Upper lobe of left lung (tissue), 6 donors: ENCODE measurements around the gene CYP19A1. TPM values are rescaled to one million over a fixed set of nuclear protein-coding genes. Genes with fewer than 3 reads are reported as not detected.
A peak's percentile ranks its signal among the peaks of the same experiment; 100 is the strongest.

Experiments used
- ATAC-seq, 2 donors: fragments of 200-7000 bp; cut with Tn5 transposase; one replicate each; pipeline ENCODE4 v1.9.1; 2022; ENCODE audit warnings: mild to moderate bottlenecking in 2 of 2, moderate library complexity in 2 of 2; ENCODE audit not compliant: low FRiP score in 2 of 2
- DNase-seq, 2 donors: peaks; one replicate each; pipeline ENCODE4 v3.0.0-alpha.2; 2019 to 2020
- H3K27ac ChIP-seq, 4 donors: fragments of 200-600 bp; sonication (generic); one replicate each; pipeline ENCODE4 v1.5.1; 2016 to 2019
- H3K27me3 ChIP-seq, 4 donors: fragments of 200-600 bp; sonication (generic); one replicate each; pipeline ENCODE4 v1.5.1; 2017 to 2019
- H3K36me3 ChIP-seq, 4 donors: fragments of 200-600 bp; sonication (generic); one replicate each; pipeline ENCODE4 v1.5.1; 2016 to 2019
- H3K4me1 ChIP-seq, 4 donors: fragments of 200-600 bp; sonication (generic); one replicate each; pipeline ENCODE4 v1.5.1; 2018 to 2019
- H3K4me3 ChIP-seq, 4 donors: fragments of 200-600 bp; sonication (generic); one replicate each; pipeline ENCODE4 v1.5.1; 2017 to 2019; ENCODE audit warnings: mild to moderate bottlenecking in 2 of 4, moderate library complexity in 1 of 4
- H3K9me3 ChIP-seq, 4 donors: fragments of 200-600 bp; sonication (generic); one replicate each; pipeline ENCODE4 v1.5.1; 2018 to 2019
- CTCF ChIP-seq, 6 experiments: fragments of 450-650 bp in 4 of 6; fragments of 200-600 bp in 2 of 6; sonication (generic) in 2 of 6; IDR thresholded peaks; one replicate each; pipeline ENCODE4 v1.5.1; 2016 to 2019; ENCODE audit warnings: antibody characterized with exemption in 6 of 6
- EP300 ChIP-seq, 4 donors: sonication (generic); formaldehyde crosslinking; IDR thresholded peaks; one replicate each; pipeline ENCODE4 v1.5.1; 2017; ENCODE audit warnings: antibody characterized with exemption in 4 of 4, control low read depth in 2 of 4
- POLR2A ChIP-seq, 4 donors: fragments of 450-650 bp; IDR thresholded peaks; one replicate each; pipeline ENCODE4 v1.5.1; 2016 to 2017; ENCODE audit warnings: antibody characterized with exemption in 4 of 4, mild to moderate bottlenecking in 2 of 4
- POLR2AphosphoS5 ChIP-seq, 2 donors: sonication (generic); formaldehyde crosslinking; IDR thresholded peaks; one replicate each; pipeline ENCODE4 v1.5.1; 2017; ENCODE audit warnings: antibody characterized with exemption in 2 of 2
- WGBS, 2 donors: methylation state at CpG; one replicate each; pipeline ENCODE4 v1.1.5; 2017 to 2018; 5-methylcytosine and 5-hydroxymethylcytosine counted together
- total RNA-seq, 6 donors: library from RNA; depleted of rRNA in 4 of 6; stranded (reverse); fragments of >200 nt in 4 of 6; gene quantifications; one replicate each; pipeline versions ENCODE4 v1.1.0 to v1.2.1, GENCODE V29; 2016 to 2021
- donor health status: DM: no; HTN: no; CAD: no; lungs with moderate emphysema.
- donor health status: DM: no; HTN: yes; CAD: no; lungs with severe emphysema.

CYP19A1 gene
- total RNA-seq, 6 donors from 2014 or later = 0.52 to 8.4 (median 1.0) TPM; not detected in 2

GRCh38 chr15:51368751-51369450 lies 30.5 kb upstream of the CYP19A1 start:
- H3K4me3 ChIP-seq = no peak overlapping the region
- H3K27me3 ChIP-seq = no peaks in the 10 kb centered on the region
- DNase-seq (no peak), ATAC-seq (no peak)
- H3K27ac ChIP-seq = peak overlapping the region in 1 of 4 donors; percentile 16
- TF ChIP-seq CTCF (IDR thresholded peaks at IDR 0.05) = no peak
- no peak for TF ChIP-seq EP300 (IDR thresholded peaks at IDR 0.05)
- no peak for TF ChIP-seq POLR2AphosphoS5 (IDR thresholded peaks at IDR 0.05)
- no peak for TF ChIP-seq POLR2A (IDR thresholded peaks at IDR 0.05)
- no peaks in the 10 kb centered on the region for H3K36me3 ChIP-seq
- no peaks in the 10 kb centered on the region for H3K9me3 ChIP-seq
- peaks cover 2 to 19% (median 8%) of the 10 kb centered on the region in 4 donors for H3K4me1 ChIP-seq
- WGBS, 2 donors = 53 to 62% methylated on average over 3 of the region's 3 CpGs

- no peak for TF ChIP-seq POLR2AphosphoS5 (IDR thresholded peaks at IDR 0.05)
- no peak for TF ChIP-seq CTCF (IDR thresholded peaks at IDR 0.05)
- TF ChIP-seq POLR2A (IDR thresholded peaks at IDR 0.05) = no peak
- Histone ChIP-seq H3K4me3 (no peak overlapping the region), H3K9me3 (no peaks in the 10 kb centered on the region), H3K4me1 (peaks cover 2 to 19% (median 8%) of the 10 kb centered on the region in 4 donors), H3K27ac (peak overlapping the region in 2 of 4 donors; percentile 16 to 52), H3K36me3 (no peaks in the 10 kb centered on the region), H3K27me3 (no peaks in the 10 kb centered on the region)
- DNase-seq (no peak), ATAC-seq (no peak)
- WGBS, 2 donors = 47 to 61% methylated on average over 6 of the region's 6 CpGs
Observed at GRCh38 chr15:51368307-51368706, 29.9 kb upstream of the CYP19A1 start.

GRCh38 chr15:51367322-51367976 lies 29.1 kb upstream of the CYP19A1 start:
- no peak overlapping the region for H3K4me3 ChIP-seq
- no peaks in the 10 kb centered on the region for H3K27me3 ChIP-seq
- H3K9me3 ChIP-seq = no peaks in the 10 kb centered on the region
- peak; percentile 32 to 42 for DNase-seq
- peak overlapping the region in 2 of 4 donors; percentile 52 to 59 for H3K27ac ChIP-seq
- TF ChIP-seq EP300 (IDR thresholded peaks at IDR 0.05) (no peak), POLR2A (IDR thresholded peaks at IDR 0.05) (no peak), CTCF (IDR thresholded peaks at IDR 0.05) (no peak), POLR2AphosphoS5 (IDR thresholded peaks at IDR 0.05) (no peak)
- WGBS, 2 donors = 49 to 71% methylated on average over 10 of the region's 10 CpGs
- no peaks in the 10 kb centered on the region for H3K36me3 ChIP-seq
- peak in 1 of 2 donors; percentile 34 for ATAC-seq
- peaks cover 2 to 19% (median 8%) of the 10 kb centered on the region in 4 donors for H3K4me1 ChIP-seq

- no peaks in the 10 kb centered on the region for H3K36me3 ChIP-seq
- no peak overlapping the region for H3K4me3 ChIP-seq
- peaks cover 2 to 19% (median 8%) of the 10 kb centered on the region in 4 donors for H3K4me1 ChIP-seq
- H3K27ac ChIP-seq = peak overlapping the region in 2 of 4 donors; percentile 52 to 59
- WGBS, 2 donors = 40 to 49% methylated on average over 3 of the region's 3 CpGs
- ATAC-seq (peak; percentile 52 to 76), DNase-seq (peak in 1 of 2 donors; percentile 79)
- no peaks in the 10 kb centered on the region for H3K27me3 ChIP-seq
- no peaks in the 10 kb centered on the region for H3K9me3 ChIP-seq
- TF ChIP-seq POLR2A (IDR thresholded peaks at IDR 0.05) = no peak
- no peak for TF ChIP-seq EP300 (IDR thresholded peaks at IDR 0.05)
- no peak for TF ChIP-seq POLR2AphosphoS5 (IDR thresholded peaks at IDR 0.05)
- TF ChIP-seq CTCF (IDR thresholded peaks at IDR 0.05) = no peak
Observed at GRCh38 chr15:51366920-51367319, 28.5 kb upstream of the CYP19A1 start.
